OCI-LY3 (cell line): ENCODE data around the gene MTMR3.

Experiments used
- H2AFZ ChIP-seq: fragments of 200-600, 300-600 bp; shearing (Covaris generic); 2 replicates; pipeline ENCODE4 v1.6.0; 2014; ENCODE audit warnings: antibody characterized with exemption, low read depth, low read length
- H3K27ac ChIP-seq: fragments of 200-600, 300-600 bp; sonication (generic); 2 replicates; pipeline ENCODE4 v1.5.1; 2014; ENCODE audit warnings: mild to moderate bottlenecking, low read length, moderate library complexity, mixed read lengths
- H3K27me3 ChIP-seq: fragments of 200-600, 300-600 bp; sonication (generic); 2 replicates; pipeline ENCODE4 v1.6.1; 2014; ENCODE audit warnings: low read depth, low read length, mixed read lengths
- H3K36me3 ChIP-seq: fragments of 200-600, 300-600 bp; sonication (generic); replicated peaks from 2 replicates; pipeline ENCODE3; 2014; ENCODE audit warnings: low read depth, low read length, mixed read lengths
- H3K4me1 ChIP-seq: fragments of 300-600, 200-600 bp; sonication (generic); 2 replicates; pipeline ENCODE4 v1.6.1; 2014; ENCODE audit warnings: low read length, mixed read lengths
- H3K4me2 ChIP-seq: fragments of 200-600, 300-600 bp; sonication (generic); 2 replicates; pipeline ENCODE4 v1.6.1; 2014; ENCODE audit warnings: low read length, mixed read lengths
- H3K4me3 ChIP-seq: fragments of 300-600, 200-600 bp; sonication (generic); 2 replicates; pipeline ENCODE4 v1.5.1; 2014; ENCODE audit warnings: antibody characterized with exemption, mild to moderate bottlenecking, low read length, moderate library complexity
- H3K79me2 ChIP-seq: fragments of 300-600, 200-600 bp; shearing (Covaris generic); 2 replicates; pipeline ENCODE4 v1.6.1; 2014; ENCODE audit warnings: mild to moderate bottlenecking, low read length, mixed read lengths
- H3K9ac ChIP-seq: fragments of 300-600, 200-600 bp; shearing (Covaris generic); 2 replicates; pipeline ENCODE4 v1.6.0; 2014; ENCODE audit warnings: mild to moderate bottlenecking, low read length, moderate library complexity
- H3K9me3 ChIP-seq: fragments of 200-600, 300-600 bp; shearing (Covaris generic); 2 replicates; pipeline ENCODE4 v1.6.1; 2014; ENCODE audit warnings: low read length, mixed read lengths; ENCODE audit not compliant: insufficient read depth
- H4K20me1 ChIP-seq: fragments of 200-600, 300-600 bp; sonication (generic); 2 replicates; pipeline ENCODE4 v1.6.1; 2016; ENCODE audit warnings: low read length, mixed read lengths; ENCODE audit not compliant: insufficient read depth
- CTCF ChIP-seq: fragments of 200-600, 300-600 bp; sonication (generic); IDR thresholded peaks from 2 replicates; pipeline ENCODE4 v1.5.1; 2014; ENCODE audit warnings: antibody characterized with exemption, low read length, low read depth
- EZH2phosphoT487 ChIP-seq: fragments of 200-600 bp; shearing (Covaris generic); IDR thresholded peaks from 2 replicates; pipeline ENCODE4 v1.6.1; 2018; ENCODE audit warnings: antibody characterized with exemption, mixed run types, low read depth

MTMR3 gene

GRCh38 chr22:29914165-29914564 is 31.2 kb downstream of the MTMR3 start:
- TF ChIP-seq EZH2phosphoT487: no peak
- TF ChIP-seq CTCF: no peak
- Histone ChIP-seq H3K36me3 (no peaks in the 10 kb centered on the region), H3K27me3 (no peaks in the 10 kb centered on the region), H2AFZ (no peak overlapping the region), H3K9ac (no peak overlapping the region), H4K20me1 (peaks cover 28% of the 10 kb centered on the region), H3K4me1 (peaks cover 6% of the 10 kb centered on the region; the same call in 1 of the 2 replicates), H3K4me3 (no peak overlapping the region), H3K27ac (no peak overlapping the region), H3K79me2 (peaks cover 13% of the 10 kb centered on the region; the same call in 1 of the 2 replicates), H3K9me3 (no peaks in the 10 kb centered on the region), H3K4me2 (no peak overlapping the region)

DNA sequence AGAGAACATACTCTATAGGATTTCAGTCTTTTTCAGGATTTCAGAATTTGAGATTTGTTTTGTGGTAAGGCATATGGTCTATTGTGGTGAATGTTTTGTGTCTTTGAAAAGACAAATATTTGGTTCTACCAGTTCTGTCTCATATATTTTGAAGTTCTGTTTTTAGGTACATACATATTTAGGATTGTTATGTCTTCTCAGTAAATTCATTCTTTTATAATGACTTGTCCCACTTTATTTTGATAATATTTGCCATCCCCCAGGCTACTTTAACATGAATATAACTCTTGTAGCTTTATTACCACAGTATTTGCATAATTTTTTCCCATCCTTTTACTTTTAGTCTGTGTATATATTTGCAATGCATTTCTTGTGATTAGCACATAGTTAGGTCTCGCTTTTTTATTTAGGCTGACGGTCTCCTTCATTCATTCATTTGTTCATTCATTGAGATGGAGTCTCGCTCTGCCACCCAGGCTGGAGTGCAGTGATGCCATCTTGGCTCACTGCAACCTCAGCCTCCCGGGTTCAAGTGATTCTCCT is 32.1 kb downstream of the MTMR3 start:
- Histone ChIP-seq H3K9ac (no peak overlapping the region), H3K79me2 (peaks cover 13% of the 10 kb centered on the region; the same call in 1 of the 2 replicates), H3K36me3 (no peaks in the 10 kb centered on the region), H3K9me3 (no peaks in the 10 kb centered on the region), H3K27me3 (no peaks in the 10 kb centered on the region), H3K4me2 (no peak overlapping the region), H2AFZ (no peak overlapping the region), H3K27ac (no peak overlapping the region), H3K4me3 (no peak overlapping the region), H3K4me1 (peaks cover 6% of the 10 kb centered on the region; the same call in 1 of the 2 replicates), H4K20me1 (peaks cover 31% of the 10 kb centered on the region)
- TF ChIP-seq EZH2phosphoT487 (no peak), CTCF (no peak)

- Histone ChIP-seq H3K27me3 (no peaks in the 10 kb centered on the region), H3K9ac (no peak overlapping the region), H3K9me3 (no peaks in the 10 kb centered on the region), H3K79me2 (peaks cover 15% of the 10 kb centered on the region; the same call in 1 of the 2 replicates), H3K36me3 (no peaks in the 10 kb centered on the region), H4K20me1 (peaks cover 27% of the 10 kb centered on the region), H2AFZ (no peak overlapping the region), H3K27ac (no peak overlapping the region), H3K4me1 (peaks cover 6% of the 10 kb centered on the region; the same call in 1 of the 2 replicates), H3K4me2 (no peak overlapping the region), H3K4me3 (no peak overlapping the region)
- TF ChIP-seq CTCF (no peak), EZH2phosphoT487 (no peak)
Measured at GRCh38 chr22:29916007-29916544, 33.1 kb downstream of the MTMR3 start.

DNA sequence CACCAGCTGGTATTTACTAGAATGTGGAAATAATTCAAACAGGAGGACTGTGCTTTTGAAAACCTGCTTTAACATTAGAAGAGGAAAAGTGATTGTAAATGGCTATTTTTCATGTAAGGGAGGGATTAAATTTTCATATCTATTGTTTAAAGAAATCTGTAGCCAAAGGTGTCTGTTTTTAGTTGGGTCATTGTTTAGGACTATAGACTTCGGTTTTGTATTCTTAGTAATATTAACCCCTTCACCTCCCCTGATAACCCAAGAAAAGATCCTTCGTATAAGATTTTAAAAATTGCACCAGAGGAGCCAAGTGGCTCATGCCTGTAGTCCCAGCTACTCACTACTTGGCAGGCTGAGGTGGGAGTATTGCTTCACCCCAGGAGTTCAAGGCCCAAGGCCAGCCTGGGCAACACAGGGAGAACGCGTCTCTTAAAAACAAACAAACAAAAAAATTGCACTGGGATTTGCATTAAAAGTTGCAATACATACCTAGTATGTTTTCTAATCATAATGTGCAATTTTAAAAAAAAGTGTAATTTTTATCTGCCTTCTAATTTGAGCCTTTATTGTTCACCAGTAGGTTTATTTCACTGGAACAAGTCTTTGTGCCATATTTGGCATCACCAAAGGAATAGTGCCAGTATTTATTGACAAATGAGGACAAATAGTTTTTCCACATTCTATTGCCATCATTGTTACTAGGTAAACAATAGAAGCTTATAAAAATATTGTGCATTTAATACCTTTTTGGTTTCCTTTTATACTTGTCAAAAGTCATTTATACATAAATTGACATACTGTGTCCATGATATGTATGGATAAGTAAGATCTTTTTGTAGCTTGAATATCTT is 34.3 kb downstream of the MTMR3 start:
- peaks cover 6% of the 10 kb centered on the region; the same call in 1 of the 2 replicates for H3K4me1 ChIP-seq
- peaks cover 18% of the 10 kb centered on the region; the same call in 1 of the 2 replicates for H3K79me2 ChIP-seq
- H2AFZ ChIP-seq: no peak overlapping the region
- no peak overlapping the region for H3K27ac ChIP-seq
- no peak overlapping the region for H3K9ac ChIP-seq
- H3K4me3 ChIP-seq: no peak overlapping the region
- H3K4me2 ChIP-seq: no peak overlapping the region
- no peaks in the 10 kb centered on the region for H3K27me3 ChIP-seq
- H3K36me3 ChIP-seq: no peaks in the 10 kb centered on the region
- no peaks in the 10 kb centered on the region for H3K9me3 ChIP-seq
- TF ChIP-seq CTCF (no peak), EZH2phosphoT487 (no peak)
- peaks cover 29% of the 10 kb centered on the region for H4K20me1 ChIP-seq
